ENCODE measurements around the gene STXBP4. TPM values are rescaled to one million over a fixed set of nuclear protein-coding genes. Genes with fewer than 3 reads are reported as not detected.

The STXBP4 gene
- total RNA-seq, 1 experiment from 2014 or later = 12.0 TPM

DNA sequence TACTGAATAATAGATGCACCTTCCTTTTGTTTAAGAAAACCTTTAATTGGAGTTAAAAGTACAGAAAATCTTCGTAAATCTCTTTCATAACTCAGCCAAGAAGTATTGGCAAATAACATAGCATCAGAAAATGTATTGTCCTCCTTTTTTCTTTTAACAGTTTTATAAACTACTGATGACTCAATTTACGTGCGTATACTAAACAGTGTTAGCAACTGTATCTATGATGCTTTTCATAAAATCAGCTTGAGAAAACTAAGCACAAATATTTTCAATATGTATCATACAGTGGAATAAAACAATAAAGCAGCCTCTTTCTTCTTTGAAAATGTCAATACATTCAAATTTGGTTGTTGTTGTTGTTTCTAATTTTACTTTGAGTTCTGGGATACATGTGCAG, 88.6 kb downstream of the STXBP4 start:
- ChIA-PET CTCF (no interaction called here), POLR2A (no interaction called here)
- no peak for ATAC-seq
- H3K4me1 Mint-ChIP-seq = no peaks in the 10 kb centered on the region
- H3K4me3 Mint-ChIP-seq = no peak overlapping the region
- TF ChIP-seq, protein P1, sequence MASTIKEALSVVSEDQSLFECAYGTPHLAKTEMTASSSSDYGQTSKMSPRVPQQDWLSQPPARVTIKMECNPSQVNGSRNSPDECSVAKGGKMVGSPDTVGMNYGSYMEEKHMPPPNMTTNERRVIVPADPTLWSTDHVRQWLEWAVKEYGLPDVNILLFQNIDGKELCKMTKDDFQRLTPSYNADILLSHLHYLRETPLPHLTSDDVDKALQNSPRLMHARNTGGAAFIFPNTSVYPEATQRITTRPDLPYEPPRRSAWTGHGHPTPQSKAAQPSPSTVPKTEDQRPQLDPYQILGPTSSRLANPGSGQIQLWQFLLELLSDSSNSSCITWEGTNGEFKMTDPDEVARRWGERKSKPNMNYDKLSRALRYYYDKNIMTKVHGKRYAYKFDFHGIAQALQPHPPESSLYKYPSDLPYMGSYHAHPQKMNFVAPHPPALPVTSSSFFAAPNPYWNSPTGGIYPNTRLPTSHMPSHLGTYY (CRISPR knock-in tag; IDR thresholded peaks at IDR 0.05) = no peak
- TF ChIP-seq ZNF232 (CRISPR knock-in tag; IDR thresholded peaks at IDR 0.05) (no peak), GRHL2 (CRISPR knock-in tag; IDR thresholded peaks at IDR 0.05; ENCODE audit: insufficient replicate concordance, severe bottlenecking) (no peak), ZNF416 (CRISPR knock-in tag; IDR thresholded peaks at IDR 0.05) (no peak), CREB1 (CRISPR knock-in tag; IDR thresholded peaks at IDR 0.05) (no peak), OVOL2 (CRISPR knock-in tag; IDR thresholded peaks at IDR 0.05; ENCODE audit: borderline replicate concordance) (no peak), NFE2L1 (CRISPR knock-in tag; IDR thresholded peaks at IDR 0.05) (no peak), ATF3 (CRISPR knock-in tag; conservative IDR thresholded peaks at IDR 0.05) (no peak), ZNF317 (CRISPR knock-in tag; IDR thresholded peaks at IDR 0.05; ENCODE audit: borderline replicate concordance, low read depth) (no peak), ELF4 (CRISPR knock-in tag; IDR thresholded peaks at IDR 0.05; ENCODE audit: low read depth) (no peak), RELA (CRISPR knock-in tag; IDR thresholded peaks at IDR 0.05; ENCODE audit: borderline replicate concordance) (no peak), GTF2I (CRISPR knock-in tag; conservative IDR thresholded peaks at IDR 0.05) (no peak), ZBTB43 (CRISPR knock-in tag; IDR thresholded peaks at IDR 0.05) (no peak), NR2C2 (CRISPR knock-in tag; IDR thresholded peaks at IDR 0.05) (no peak), SOX15 (CRISPR knock-in tag; IDR thresholded peaks at IDR 0.05) (no peak), NR1H2 (CRISPR knock-in tag; IDR thresholded peaks at IDR 0.05) (no peak)
- no peaks in the 10 kb centered on the region for H3K36me3 Mint-ChIP-seq
- no peak overlapping the region for H3K27ac Mint-ChIP-seq
- no peaks in the 10 kb centered on the region for H3K9me3 Mint-ChIP-seq
- no peak for DNase-seq (ENCODE audit: low spot score)
- no peaks in the 10 kb centered on the region for H3K27me3 Mint-ChIP-seq (ENCODE audit: low read depth)

DNA sequence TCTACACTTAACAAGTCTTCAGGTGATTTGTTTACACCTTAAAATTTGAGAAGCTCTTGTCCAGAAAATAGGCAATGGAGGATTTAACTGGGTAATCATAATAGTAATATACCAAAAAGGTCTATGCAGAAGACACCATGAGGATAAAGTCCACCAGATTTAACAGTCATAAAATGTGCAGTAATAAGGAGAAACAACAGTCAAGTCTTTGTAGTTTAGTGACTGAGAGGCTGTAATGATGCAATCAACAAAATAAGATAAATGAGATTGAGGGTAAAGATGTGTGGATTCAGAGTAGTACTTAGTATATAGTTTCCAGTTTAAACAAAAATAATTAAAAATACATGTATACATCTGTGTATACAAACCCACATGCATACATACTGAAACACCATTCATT, 91.2 kb downstream of the STXBP4 start:
- Mint-ChIP-seq H3K4me3 (no peak overlapping the region), H3K4me1 (no peaks in the 10 kb centered on the region), H3K36me3 (no peaks in the 10 kb centered on the region), H3K27me3 (ENCODE audit: low read depth) (no peaks in the 10 kb centered on the region), H3K27ac (no peak overlapping the region), H3K9me3 (no peaks in the 10 kb centered on the region)
- ChIA-PET POLR2A (no interaction called here), CTCF (no interaction called here)
- no peak for ATAC-seq
- no peak for DNase-seq (ENCODE audit: low spot score)
- no peak for TF ChIP-seq NFATC4 (CRISPR knock-in tag; IDR thresholded peaks at IDR 0.05)
- TF ChIP-seq ESRRA (CRISPR knock-in tag; IDR thresholded peaks at IDR 0.05; ENCODE audit: borderline replicate concordance) = no peak
- no peak for TF ChIP-seq GABPB1 (CRISPR knock-in tag; IDR thresholded peaks at IDR 0.05)
- no peak for TF ChIP-seq GRHL2 (CRISPR knock-in tag; IDR thresholded peaks at IDR 0.05; ENCODE audit: insufficient replicate concordance, severe bottlenecking)
- TF ChIP-seq FOXJ3 (CRISPR knock-in tag; IDR thresholded peaks at IDR 0.05; ENCODE audit: borderline replicate concordance) = no peak
- no peak for TF ChIP-seq ATF6 (CRISPR knock-in tag; IDR thresholded peaks at IDR 0.05)
- TF ChIP-seq TEAD4 (CRISPR knock-in tag; IDR thresholded peaks at IDR 0.05) = no peak
- no peak for TF ChIP-seq CBFB (CRISPR knock-in tag; IDR thresholded peaks at IDR 0.05; ENCODE audit: low read depth)
- no peak for TF ChIP-seq TCF7 (CRISPR knock-in tag; IDR thresholded peaks at IDR 0.05; ENCODE audit: low read depth)
- TF ChIP-seq ZNF671 (CRISPR knock-in tag; IDR thresholded peaks at IDR 0.05) = no peak
- TF ChIP-seq SMAD4 (CRISPR knock-in tag; IDR thresholded peaks at IDR 0.05) = no peak
- no peak for TF ChIP-seq SP1 (CRISPR knock-in tag; conservative IDR thresholded peaks at IDR 0.05)
- TF ChIP-seq NR3C1 (CRISPR knock-in tag; conservative IDR thresholded peaks at IDR 0.05; ENCODE audit: low read depth) = no peak
- no peak for TF ChIP-seq CREB1 (CRISPR knock-in tag; IDR thresholded peaks at IDR 0.05)

All from WTC11 (cell line).